SW 1271 (cell line): ENCODE data around the gene MFSD2A.
"Not testable (repeated sequence)": the region's sequence is repeated elsewhere in the genome, so short reads cannot be mapped to it uniquely, and the experiment has no call there.

Experiments
- DNase-seq, 2 experiments: peaks; one replicate each; lab custom pipeline; 2025; lab: John Stamatoyannopoulos, UW

The MFSD2A gene

GRCh38 chr1:39940980-39941871, 13.7 kb upstream of the MFSD2A start:
- no peak for DNase-seq

DNA sequence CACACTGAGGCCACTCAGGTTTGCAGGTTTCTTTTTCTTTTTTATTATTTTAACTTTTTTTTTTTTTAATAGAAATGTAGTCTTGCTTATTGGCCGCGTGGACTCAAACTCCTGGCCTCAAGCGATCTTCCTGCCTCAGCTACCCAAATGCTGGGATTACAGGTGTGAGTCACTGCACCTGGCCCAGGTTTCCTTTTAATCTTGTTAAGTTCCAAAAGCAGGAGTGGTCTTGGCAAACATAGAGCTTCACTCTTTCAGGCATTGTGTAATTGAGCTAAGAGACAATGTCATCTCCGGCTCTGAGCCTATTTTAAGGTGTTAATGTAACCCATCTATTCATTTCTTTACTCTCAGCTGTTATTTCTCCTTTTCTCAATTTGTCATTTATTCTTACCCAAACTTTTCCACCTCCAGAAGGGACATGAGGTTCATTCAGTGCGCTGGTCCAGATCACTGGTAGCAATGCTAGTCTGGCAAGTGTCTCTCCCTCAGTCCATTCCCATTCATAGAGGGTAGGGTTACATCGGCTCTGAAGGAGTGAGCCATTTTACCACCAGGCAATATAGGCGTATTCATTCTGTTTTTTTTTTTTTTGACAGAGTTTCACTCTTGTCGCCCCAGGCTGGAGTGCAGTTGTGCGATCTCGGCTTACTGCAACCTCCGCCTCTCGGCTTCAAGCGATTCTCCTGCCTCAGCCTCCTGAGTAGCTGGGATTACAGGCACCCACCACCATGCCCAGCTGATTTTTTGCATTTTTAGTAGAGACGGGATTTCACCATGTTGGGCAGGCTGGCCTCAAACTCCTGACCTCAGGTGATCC, 11.3 kb upstream of the MFSD2A start:
- no peak for DNase-seq

GRCh38 chr1:39944410-39945112, 10.4 kb upstream of the MFSD2A start:
- no peak for DNase-seq

DNA sequence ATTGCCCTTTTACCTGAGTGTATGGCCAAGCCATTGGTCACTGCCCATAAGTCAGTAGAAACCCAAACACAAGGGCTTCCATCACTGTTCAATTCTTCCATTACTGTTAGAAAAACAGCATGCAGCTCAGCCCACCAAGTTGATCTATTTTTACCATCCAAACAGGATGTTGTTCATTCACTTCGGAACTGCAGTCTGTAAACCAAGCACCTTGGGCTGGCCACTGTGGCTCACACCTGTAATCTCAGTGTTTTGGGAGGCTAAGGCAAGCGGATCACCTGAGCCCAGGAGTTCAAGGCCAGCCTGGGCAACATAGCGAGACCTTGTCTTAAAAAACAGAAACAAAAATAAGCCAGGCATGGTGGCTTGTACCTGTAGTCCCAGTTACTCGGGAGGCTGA, 8.7 kb upstream of the MFSD2A start:
- no peak for DNase-seq

- no peak for DNase-seq
Observed at GRCh38 chr1:39947260-39947659, 7.7 kb upstream of the MFSD2A start.

DNA sequence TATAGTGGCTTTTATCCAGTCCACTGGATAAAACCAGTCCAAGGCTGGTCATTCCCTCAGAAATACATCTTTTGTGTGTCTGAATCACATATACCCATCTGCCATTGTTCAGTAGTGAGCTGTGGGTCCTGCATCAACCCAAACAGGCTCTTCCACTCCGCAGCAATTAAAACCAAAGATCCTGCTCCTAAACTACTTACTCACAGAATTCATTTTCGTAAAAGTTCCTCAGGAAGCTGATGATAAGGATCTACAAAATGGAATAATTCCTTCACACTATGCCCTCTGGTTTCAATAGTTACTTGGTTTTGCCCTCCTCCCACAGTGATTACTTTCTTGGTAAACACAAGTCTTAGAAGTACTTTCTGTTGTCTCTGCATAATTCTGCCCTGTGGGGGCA, 5.1 kb upstream of the MFSD2A start:
- no peak for DNase-seq

GRCh38 chr1:39951926-39952325, 3.0 kb upstream of the MFSD2A start:
- no peak for DNase-seq

- DNase-seq = no peak
Observed at GRCh38 chr1:39952359-39953110, 2.4 kb upstream of the MFSD2A start.

DNA sequence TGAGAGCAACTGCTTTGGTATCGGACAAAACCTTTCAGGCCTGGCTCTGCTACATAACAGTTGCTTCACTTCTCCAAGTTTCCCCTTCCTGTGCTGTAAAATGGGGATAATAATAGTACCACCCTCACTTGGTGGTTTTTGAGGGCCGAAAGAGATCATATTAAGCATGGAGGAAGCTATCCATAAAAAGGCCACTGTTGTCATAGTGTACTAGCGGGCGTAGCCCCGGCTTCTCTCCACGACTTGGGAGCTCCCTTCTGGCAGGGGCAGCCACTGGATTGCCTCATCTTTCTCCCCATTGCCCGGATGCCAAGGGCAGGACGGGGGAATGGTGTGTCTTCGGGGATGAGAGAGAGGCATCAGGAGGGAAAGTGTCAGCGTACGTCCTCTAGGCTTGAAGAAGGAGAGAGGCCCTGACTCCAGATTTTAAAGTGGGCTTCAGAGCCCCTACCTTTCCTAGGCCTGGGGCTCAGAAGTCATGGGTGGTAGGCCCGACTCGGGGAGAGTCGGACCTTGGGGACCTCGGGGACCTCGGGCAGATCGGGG, 548 bp upstream of the MFSD2A start:
- no peak for DNase-seq

DNA sequence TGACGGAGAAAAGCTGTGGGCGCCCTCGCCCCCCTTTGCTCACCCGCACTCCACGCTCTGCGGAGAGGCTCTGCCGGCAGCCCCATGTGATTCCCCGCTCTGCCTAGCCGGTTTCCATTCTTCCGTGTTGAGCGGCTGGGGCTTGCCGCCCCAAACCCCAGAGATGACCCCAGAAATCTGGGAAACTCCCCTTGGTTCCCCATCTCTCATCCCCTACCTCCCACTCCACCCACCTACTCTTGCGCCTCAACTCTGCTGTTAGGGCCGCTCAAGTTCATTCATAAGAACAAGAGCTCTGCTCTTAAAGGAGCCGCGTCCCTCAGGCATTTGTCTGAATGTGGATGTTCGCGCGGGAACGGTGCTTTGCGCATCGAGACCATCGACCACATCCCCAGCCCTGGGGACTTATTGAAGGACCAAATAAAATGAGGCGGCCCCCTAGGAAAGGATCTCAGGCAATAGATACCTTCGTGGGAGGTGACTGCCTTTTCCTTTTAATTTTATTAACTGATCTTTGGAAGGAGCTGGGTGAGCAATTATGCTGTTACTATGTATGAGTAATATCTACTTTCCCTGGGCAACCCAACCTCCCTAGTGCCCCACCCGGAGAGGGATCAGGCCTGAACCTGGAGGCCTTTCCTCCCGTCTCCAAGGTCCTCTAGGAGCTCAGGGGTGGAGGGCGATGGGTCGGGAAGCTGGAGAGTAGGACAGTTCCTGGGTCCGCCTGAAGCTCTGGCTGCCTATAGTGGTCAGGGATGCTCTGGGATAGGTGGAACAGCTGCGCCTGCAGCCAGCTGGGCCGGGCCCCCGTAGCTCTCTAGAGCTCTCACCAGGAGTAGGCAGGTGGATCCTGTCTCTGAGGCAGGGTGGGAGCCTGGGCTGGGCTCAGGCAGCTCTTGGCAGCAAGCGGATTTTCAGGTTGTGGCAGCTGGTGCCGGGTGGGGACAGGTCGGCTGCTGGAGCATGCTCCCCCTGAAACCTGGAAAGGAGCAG, 898 bp downstream of the MFSD2A start:
- DNase-seq = peak in 1 of 2 experiments; percentile 42

DNA sequence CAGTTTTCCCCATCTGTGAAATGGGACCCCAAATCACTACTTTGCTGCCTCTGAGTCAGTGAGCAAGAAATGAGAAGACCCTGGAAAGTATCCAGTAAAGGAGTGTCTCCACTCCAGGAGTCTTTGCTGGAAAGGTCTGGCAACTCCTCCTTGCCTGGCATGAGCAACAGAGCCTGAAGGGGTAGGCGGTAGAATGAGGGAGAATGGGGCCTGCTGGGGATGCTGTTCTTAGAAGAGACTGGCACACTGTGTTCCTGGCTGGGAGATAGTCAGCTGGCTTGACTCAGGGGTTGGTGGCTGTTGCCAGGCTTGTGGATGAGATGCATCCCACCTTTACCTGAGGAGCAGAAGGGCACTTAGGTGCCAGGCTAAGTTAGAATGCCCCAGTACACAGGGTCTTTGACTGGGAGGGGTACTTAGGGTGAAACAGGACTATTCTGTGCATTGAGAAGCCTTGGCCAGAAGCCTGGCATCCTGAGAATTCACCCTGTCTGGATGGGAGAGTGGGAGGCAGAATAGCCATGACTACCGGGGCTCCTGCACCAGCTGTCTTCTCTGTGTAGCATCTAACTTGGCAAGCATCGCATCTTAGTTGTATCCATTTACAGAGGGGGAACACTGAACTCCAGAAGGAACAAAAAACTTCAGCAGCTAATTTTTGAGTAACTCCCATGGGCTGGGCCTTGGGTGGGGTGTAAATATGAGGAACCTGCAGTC, 2.5 kb downstream of the MFSD2A start:
- no peak for DNase-seq

DNA sequence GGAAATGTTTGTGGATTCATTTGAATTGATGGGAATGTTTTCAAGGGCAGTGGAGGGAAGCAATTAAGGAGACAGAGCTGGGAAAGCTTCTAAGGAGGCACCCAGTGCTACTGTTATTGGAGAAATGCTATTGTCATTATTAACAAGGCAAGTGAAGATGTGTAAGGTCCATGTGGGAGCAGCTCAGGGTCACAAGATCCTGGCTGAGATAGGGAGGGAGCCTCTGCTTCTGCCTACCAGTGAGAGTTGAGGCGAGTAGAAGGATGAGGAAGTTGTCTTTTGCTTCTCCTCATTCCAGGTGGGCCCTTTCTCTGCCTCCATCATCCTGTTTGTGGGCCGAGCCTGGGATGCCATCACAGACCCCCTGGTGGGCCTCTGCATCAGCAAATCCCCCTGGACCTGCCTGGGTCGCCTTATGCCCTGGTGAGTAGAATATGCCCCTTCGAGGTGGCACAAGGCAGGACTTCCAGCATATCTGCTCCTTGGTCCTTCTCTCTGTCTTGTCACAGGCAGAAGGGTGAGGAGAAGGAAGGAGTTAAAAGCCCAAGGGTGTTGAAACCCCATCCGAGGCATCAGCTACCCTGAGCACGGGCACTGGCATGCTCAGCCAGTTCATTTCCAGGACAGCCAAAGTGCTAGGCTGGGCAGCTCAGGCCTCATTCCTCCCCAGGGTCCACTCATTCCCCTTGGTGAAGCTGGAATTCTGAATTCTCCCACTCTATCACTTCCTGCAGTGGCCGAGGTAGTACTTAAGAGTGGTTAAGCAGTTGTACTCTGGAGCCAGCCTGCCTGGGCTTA, 3.7 kb downstream of the MFSD2A start:
- no peak for DNase-seq

GRCh38 chr1:39959651-39960333, 4.8 kb downstream of the MFSD2A start:
- no peak for DNase-seq

- peak in 1 of 2 experiments; percentile 45 for DNase-seq
Observed at GRCh38 chr1:39960431-39960958, 5.5 kb downstream of the MFSD2A start.

DNA sequence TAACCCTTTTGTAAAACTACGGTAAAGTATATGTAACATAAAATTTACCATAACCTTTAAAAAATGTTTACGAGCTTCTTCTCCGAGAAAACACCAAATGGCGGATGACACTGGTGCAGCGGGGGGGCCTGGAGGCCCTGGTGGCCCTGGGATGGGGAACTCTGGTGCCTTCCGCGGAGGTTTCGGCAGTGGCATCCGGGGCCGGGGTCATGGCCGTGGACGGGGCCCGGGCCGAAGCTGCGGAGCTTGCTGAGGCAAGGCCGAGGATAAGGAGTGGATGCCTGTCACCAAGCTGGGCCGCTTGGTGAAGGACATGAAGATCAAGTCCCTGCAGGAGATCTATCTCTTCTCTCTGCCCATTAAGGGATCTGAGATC, 7.5 kb downstream of the MFSD2A start:
- no peak for DNase-seq

DNA sequence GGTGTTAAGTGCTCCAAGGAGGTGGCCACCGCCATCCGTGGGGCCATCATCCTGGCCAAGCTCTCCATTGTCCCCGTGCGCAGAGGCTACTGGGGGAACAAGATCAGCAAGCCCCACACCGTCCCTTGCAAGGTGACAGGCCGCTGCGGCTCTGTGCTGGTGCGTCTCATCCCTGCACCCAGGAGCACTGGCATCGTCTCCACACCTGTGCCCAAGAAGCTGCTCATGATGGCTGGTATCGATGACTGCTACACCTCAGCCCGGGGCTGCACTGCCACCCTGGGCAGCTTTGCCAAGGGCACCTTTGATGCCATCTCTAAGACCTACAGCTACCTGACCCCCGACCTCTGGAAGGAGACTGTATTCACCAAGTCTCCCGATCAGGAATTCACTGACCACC, 8.0 kb downstream of the MFSD2A start:
- not testable (repeated sequence) for DNase-seq

DNA sequence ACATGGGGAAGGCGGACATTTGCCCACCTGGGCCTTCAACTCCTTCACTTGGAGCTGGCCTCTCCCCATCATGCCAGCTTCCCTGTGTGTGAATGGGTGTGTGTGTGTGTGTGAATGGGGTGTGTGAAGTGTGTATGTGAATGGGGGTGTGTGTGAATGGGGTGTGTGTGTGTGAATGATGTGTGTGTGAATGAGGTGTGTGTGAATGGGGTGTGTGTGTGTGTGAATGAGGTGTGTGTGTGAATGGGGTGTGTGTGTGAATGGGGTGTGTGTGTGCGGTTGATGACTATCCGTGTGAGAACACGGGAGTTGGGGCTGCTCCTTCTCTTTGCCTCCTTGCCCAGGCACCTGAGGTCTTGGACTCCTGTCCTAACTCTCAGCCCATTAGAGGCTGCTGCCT, 9.6 kb downstream of the MFSD2A start:
- DNase-seq = no peak

- no peak for DNase-seq
Observed at GRCh38 chr1:39965044-39965443, 10.1 kb downstream of the MFSD2A start.
